Astrocyte (in vitro differentiated cells and primary cell): Measurements from ENCODE around the gene NAV2. TPM values are rescaled to one million over a fixed set of nuclear protein-coding genes. Genes with fewer than 3 reads are reported as not detected.

Source experiments
- DNase-seq: peaks from one replicate; pipeline ENCODE4 v3.0.0-alpha.2; 2010; ENCODE audit warnings: low read depth
- FAIRE-seq: peaks from 2 replicates; lab custom pipeline; 2011; peaks lifted over from hg19 to GRCh38; lab: Jason Lieb, UNC
- H2AFZ ChIP-seq: 2 replicates; pipeline ENCODE4 v1.6.0; 2012; ENCODE audit warnings: low read depth, low read length, inconsistent platforms
- H3K27ac ChIP-seq: 2 replicates; pipeline ENCODE4 v1.5.1; 2011; ENCODE audit warnings: low read depth, low read length, inconsistent platforms
- H3K27me3 ChIP-seq: 2 replicates; pipeline ENCODE4 v1.6.0; 2011; ENCODE audit warnings: low read length, inconsistent platforms; ENCODE audit not compliant: insufficient read depth
- H3K36me3 ChIP-seq: 2 replicates; pipeline ENCODE4 v1.5.1; 2011; ENCODE audit warnings: low read length, inconsistent platforms; ENCODE audit not compliant: insufficient read depth
- H3K4me1 ChIP-seq: 2 replicates; pipeline ENCODE4 v1.5.1; 2011; ENCODE audit warnings: low read length, inconsistent platforms; ENCODE audit not compliant: insufficient read depth
- H3K4me2 ChIP-seq: 2 replicates; pipeline ENCODE4 v1.6.0; 2012; ENCODE audit warnings: low read length, inconsistent platforms
- H3K4me3 ChIP-seq: 2 replicates; pipeline ENCODE4 v1.5.1; 2011; ENCODE audit warnings: low read depth, mild to moderate bottlenecking, low read length, inconsistent platforms; ENCODE audit not compliant: insufficient read depth
- H3K79me2 ChIP-seq: 2 replicates; pipeline ENCODE4 v1.6.0; 2012; ENCODE audit warnings: mild to moderate bottlenecking, low read length, inconsistent platforms; ENCODE audit not compliant: insufficient read depth
- H3K9ac ChIP-seq: 2 replicates; pipeline ENCODE4 v1.6.0; 2012; ENCODE audit warnings: mild to moderate bottlenecking, low read length, inconsistent platforms
- H3K9me3 ChIP-seq: 2 replicates; pipeline ENCODE4 v1.5.1; 2012; ENCODE audit warnings: low read depth, mild to moderate bottlenecking, low read length, inconsistent platforms; ENCODE audit not compliant: insufficient read depth
- H4K20me1 ChIP-seq: 2 replicates; pipeline ENCODE4 v1.6.0; 2012; ENCODE audit warnings: low read length, inconsistent platforms; ENCODE audit not compliant: insufficient read depth
- H3K27ac Mint-ChIP-seq: one replicate; pipeline ENCODE4 v1.8.0; 2021; ENCODE audit warnings: mild to moderate bottlenecking, mixed read lengths; ENCODE audit not compliant: unreplicated experiment
- H3K27me3 Mint-ChIP-seq: one replicate; pipeline ENCODE4 v1.8.0; 2021; ENCODE audit warnings: low read depth, mixed read lengths; ENCODE audit not compliant: unreplicated experiment
- H3K36me3 Mint-ChIP-seq: one replicate; pipeline ENCODE4 v1.8.0; 2021; ENCODE audit warnings: low read depth, mixed read lengths; ENCODE audit not compliant: unreplicated experiment
- H3K4me1 Mint-ChIP-seq: one replicate; pipeline ENCODE4 v1.8.0; 2021; ENCODE audit warnings: low read depth, mixed read lengths; ENCODE audit not compliant: unreplicated experiment
- H3K4me3 Mint-ChIP-seq: one replicate; pipeline ENCODE4 v1.8.0; 2021; ENCODE audit warnings: mild to moderate bottlenecking, moderate library complexity, mixed read lengths; ENCODE audit not compliant: unreplicated experiment
- H3K9me3 Mint-ChIP-seq: one replicate; pipeline ENCODE4 v1.8.0; 2021; ENCODE audit warnings: mild to moderate bottlenecking, mixed read lengths; ENCODE audit not compliant: unreplicated experiment
- CTCF ChIP-seq: IDR thresholded peaks from 2 replicates; pipeline ENCODE4 v1.5.1; 2011; ENCODE audit warnings: low read depth, mild to moderate bottlenecking, inconsistent platforms, low read length, moderate library complexity; ENCODE audit not compliant: insufficient read depth
- EZH2 ChIP-seq: IDR thresholded peaks from 2 replicates; pipeline ENCODE4 v1.6.1; 2012; ENCODE audit warnings: mild to moderate bottlenecking, low read length, inconsistent platforms; ENCODE audit not compliant: insufficient read depth
- total RNA-seq: library from RNA; stranded (reverse); gene quantifications from 2 replicates; pipeline ENCODE4 v1.2.1, GENCODE V29; 2021

Gene NAV2
- total RNA-seq, 1 donor from 2014 or later = 20.6 TPM

- H3K79me2 ChIP-seq = no peaks in the 10 kb centered on the region
- H3K27me3 Mint-ChIP-seq = peaks cover 22% of the 10 kb centered on the region
- H3K4me3 ChIP-seq = no peak overlapping the region
- H3K9ac ChIP-seq = no peak overlapping the region
- H3K4me3 Mint-ChIP-seq = no peak overlapping the region
- no peaks in the 10 kb centered on the region for H3K36me3 ChIP-seq
- H3K36me3 Mint-ChIP-seq = no peaks in the 10 kb centered on the region
- H3K9me3 ChIP-seq = no peaks in the 10 kb centered on the region
- no peak for TF ChIP-seq EZH2
- TF ChIP-seq CTCF = no peak
- H3K4me1 Mint-ChIP-seq = peaks cover 14% of the 10 kb centered on the region
- H3K4me1 ChIP-seq = peaks cover 22% of the 10 kb centered on the region
- peaks cover 2% of the 10 kb centered on the region for H3K9me3 Mint-ChIP-seq
- H3K27ac Mint-ChIP-seq = no peak overlapping the region
- no peak for FAIRE-seq
- H3K4me2 ChIP-seq = no peak overlapping the region
- DNase-seq = no peak
- H2AFZ ChIP-seq = no peak overlapping the region
- no peaks in the 10 kb centered on the region for H4K20me1 ChIP-seq
- H3K27me3 ChIP-seq = no peaks in the 10 kb centered on the region
- H3K27ac ChIP-seq = no peak overlapping the region
Observed at GRCh38 chr11:19675397-19675796, 37.2 kb upstream of the NAV2 start.

GRCh38 chr11:19676475-19677380 lies 35.9 kb upstream of the NAV2 start:
- FAIRE-seq = no peak
- no peaks in the 10 kb centered on the region for H3K27me3 ChIP-seq
- peaks cover 26% of the 10 kb centered on the region for H3K4me1 ChIP-seq
- no peak for TF ChIP-seq EZH2
- TF ChIP-seq CTCF = no peak
- Mint-ChIP-seq H3K27me3 (peaks cover 18% of the 10 kb centered on the region), H3K36me3 (no peaks in the 10 kb centered on the region), H3K4me1 (peaks cover 24% of the 10 kb centered on the region), H3K9me3 (no peaks in the 10 kb centered on the region), H3K4me3 (no peak overlapping the region), H3K27ac (no peak overlapping the region)
- no peak overlapping the region for H3K4me3 ChIP-seq
- H3K36me3 ChIP-seq = no peaks in the 10 kb centered on the region
- H3K9me3 ChIP-seq = no peaks in the 10 kb centered on the region
- H2AFZ ChIP-seq = peak overlapping the region; percentile 58
- no peak for DNase-seq
- H3K27ac ChIP-seq = no peak overlapping the region
- H3K9ac ChIP-seq = no peak overlapping the region
- no peaks in the 10 kb centered on the region for H3K79me2 ChIP-seq
- H3K4me2 ChIP-seq = peak overlapping the region; percentile 18
- H4K20me1 ChIP-seq = no peaks in the 10 kb centered on the region
